HG02642 (cell line): Measurements from ENCODE around the gene MTMR3.

ENCODE experiments used
- ATAC-seq: cut with Tn5 transposase; IDR thresholded peaks from one replicate; pipeline ENCODE4 v1.9.1; 2021; ENCODE audit warnings: mild to moderate bottlenecking; ENCODE audit not compliant: unreplicated experiment, poor library complexity

MTMR3 gene

DNA sequence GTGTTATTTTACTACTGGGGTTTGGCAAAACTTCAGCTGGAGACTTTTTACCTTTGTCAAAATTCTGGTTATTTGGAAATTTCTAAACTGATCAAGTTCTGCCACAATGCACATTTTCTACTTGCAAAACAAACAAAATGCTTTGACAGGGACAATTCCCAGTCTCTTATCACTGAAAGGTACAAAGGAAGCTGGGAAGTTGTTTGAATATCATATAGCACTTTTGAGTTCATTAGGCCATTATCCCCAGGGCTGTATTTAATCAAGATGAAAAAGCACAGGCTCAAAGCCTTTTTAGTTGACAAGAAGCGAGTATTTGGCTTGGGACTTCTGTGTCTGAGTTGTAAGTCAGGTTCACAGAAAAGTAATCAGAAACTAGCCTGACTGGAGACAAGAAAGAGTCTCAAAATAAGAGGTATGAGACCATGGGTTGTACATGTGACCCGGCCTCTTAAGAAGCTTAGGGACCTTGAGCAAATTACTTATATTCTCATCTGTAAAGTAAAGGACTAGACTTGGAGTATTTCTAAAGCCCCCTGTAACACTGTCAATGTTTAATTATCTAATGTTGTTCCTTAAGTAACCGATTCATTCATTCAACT is 194.4 kb downstream of the MTMR3 start:
- ATAC-seq: no peak

DNA sequence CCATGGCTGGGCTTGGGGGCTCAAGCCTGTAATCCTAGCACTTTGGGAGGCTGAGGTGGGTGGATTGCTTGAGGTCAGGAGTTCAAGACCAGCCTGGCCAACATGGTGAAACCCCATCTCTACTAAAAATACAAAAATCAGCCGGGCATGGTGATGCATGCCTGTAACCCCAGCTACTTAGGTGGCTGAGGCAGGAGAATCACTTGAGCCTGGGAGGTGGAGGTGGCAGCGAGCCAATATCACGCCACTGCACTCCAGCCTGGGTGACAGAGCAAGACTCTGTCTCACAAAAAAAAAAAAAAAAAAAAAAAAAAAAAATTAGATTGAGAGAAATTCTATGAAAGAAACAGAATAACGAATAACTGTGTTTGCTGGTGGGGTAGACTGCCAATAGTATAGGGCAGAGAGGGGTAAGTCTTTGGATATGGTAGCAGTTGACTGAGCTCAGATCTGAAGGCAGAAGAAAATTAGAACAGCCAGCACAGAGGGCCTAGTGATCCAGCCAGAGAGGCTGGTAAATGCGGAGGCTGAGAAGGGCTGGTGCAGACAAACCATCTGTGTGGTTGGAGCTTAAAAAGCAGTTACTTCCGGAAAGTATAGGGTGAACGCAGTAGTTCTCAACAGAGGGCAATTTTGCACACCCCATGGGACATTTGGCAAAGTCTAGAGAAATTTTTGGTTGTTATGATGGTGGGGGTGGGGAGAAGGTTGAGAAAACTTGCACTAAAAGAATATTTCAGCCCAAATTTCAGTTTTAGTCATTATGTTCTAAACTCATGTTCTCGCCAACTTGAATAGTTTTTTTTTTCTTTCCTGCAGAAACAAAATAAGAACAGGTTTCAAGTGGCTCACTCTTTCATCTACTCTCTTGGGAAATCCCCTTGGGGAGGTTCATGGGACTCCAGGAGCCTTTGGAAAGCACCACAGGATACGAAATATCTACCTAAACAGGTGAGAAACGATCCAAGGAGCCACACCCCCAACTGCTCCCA is 195.6 kb downstream of the MTMR3 start:
- ATAC-seq: no peak

DNA sequence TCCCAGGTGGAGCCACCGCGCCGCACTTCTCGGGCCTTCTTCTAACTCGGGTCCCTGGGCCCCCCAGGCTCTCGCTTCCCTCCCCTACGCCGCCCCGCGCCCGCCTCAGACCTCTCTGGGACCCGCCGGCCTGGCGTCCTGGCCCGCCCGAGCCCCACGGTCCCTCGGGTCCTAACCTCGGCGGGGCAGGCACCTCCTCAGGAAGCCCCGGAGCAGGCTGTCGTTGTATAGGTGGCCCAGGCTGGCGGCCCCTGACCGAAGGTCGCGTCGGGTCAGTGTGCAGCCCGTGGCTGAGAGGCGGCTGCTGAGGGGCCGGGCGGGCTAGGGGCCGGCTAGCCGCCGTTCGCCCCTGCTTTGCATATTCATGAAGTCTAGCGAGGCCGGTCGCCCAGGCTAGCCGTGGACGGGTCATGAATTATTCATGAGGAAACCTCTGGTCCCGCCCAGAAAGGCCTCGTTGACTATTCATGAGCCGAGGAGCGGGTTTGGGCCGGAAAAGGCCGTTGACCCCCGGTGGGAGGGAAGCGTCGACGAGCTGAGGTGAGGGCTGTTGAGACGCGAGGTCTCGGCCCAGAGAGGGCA is 197.1 kb downstream of the MTMR3 start, which contains the start of gene HORMAD2:
TSS of gene HORMAD2 (plus strand) at position 513 of the 582 bp plus-strand sequence. CDS start 13,489 bp downstream, outside the sequence.
- no peak for ATAC-seq
